ENCODE results near the gene HKDC1. TPM values are rescaled to one million over a fixed set of nuclear protein-coding genes. Genes with fewer than 3 reads are reported as not detected.

HKDC1 gene
- total and polyA plus RNA-seq, 4 donors = 0.53 to 20.0 (median 5.2) TPM

- TF ChIP-seq HNF4G (IDR thresholded peaks at IDR 0.05) = no peak
- TF ChIP-seq, protein P1, sequence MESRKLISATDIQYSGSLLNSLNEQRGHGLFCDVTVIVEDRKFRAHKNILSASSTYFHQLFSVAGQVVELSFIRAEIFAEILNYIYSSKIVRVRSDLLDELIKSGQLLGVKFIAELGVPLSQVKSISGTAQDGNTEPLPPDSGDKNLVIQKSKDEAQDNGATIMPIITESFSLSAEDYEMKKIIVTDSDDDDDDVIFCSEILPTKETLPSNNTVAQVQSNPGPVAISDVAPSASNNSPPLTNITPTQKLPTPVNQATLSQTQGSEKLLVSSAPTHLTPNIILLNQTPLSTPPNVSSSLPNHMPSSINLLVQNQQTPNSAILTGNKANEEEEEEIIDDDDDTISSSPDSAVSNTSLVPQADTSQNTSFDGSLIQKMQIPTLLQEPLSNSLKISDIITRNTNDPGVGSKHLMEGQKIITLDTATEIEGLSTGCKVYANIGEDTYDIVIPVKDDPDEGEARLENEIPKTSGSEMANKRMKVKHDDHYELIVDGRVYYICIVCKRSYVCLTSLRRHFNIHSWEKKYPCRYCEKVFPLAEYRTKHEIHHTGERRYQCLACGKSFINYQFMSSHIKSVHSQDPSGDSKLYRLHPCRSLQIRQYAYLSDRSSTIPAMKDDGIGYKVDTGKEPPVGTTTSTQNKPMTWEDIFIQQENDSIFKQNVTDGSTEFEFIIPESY (IDR thresholded peaks at IDR 0.05) = no peak
- no peak for TF ChIP-seq TAF1 (conservative IDR thresholded peaks at IDR 0.05)
- no peak for TF ChIP-seq EGR1 (IDR thresholded peaks at IDR 0.05; ENCODE audit: low read depth in 2 of 2)
- no peak for TF ChIP-seq GABPA (IDR thresholded peaks at IDR 0.05 in 1 of 2, conservative IDR thresholded peaks at IDR 0.05 in 1 of 2)
These were observed 25.9 kb downstream of the HKDC1 start for GRCh38 chr10:69246036-69246435.

DNA sequence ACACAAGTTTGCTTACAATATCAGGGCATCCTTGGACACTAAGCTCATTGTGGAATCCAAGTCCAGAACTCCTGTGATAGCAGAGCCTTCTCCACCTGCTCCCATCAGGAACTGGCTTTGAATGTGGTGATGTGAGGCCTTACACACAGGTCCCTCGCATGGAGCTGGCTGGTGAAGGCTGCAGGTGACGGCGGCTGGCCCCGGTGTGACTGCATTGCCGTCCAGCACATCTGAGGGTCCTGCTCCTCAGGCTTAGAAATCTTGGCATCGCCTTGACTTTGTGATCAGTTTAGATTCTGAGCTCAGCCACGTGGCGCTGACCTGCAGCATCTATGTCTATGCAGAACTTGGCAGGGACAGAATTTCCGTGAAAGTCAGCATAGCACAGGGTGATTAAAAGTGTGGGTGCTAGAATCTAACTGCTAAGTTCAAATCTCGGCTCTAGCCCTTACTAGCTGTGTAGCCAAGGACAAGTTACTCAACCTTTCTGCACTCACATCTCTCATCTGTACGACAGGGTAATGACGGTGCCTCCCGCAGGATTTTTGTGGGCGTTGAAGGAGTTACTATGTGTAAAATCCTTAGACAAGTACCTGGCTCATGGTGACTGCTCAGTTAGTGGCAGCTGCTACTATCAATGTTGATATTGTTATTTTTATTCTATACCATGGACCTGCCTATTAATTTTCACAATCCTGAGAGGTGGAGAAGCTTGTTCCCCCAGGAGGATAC lies 26.6 kb downstream of the HKDC1 start:
- no peak overlapping the region for H3K27ac ChIP-seq (ENCODE audit: low read depth in 1 of 2, low read length in 2 of 2)
- 90% methylated on average over 14 of the region's 14 CpGs for WGBS
- no peaks in the 10 kb centered on the region for H3K36me3 ChIP-seq (ENCODE audit: control insufficient read depth in 4 of 4, insufficient read depth in 3 of 4, low read depth in 1 of 4, low read length in 3 of 4)
- TF ChIP-seq, protein P1 (IDR thresholded peaks at IDR 0.05) = no peak
- TF ChIP-seq FOXA1 (IDR thresholded peaks at IDR 0.05) = no peak
- no peak for TF ChIP-seq REST (IDR thresholded peaks at IDR 0.05)
- no peak for TF ChIP-seq HNF4A (conservative IDR thresholded peaks at IDR 0.05)
- TF ChIP-seq HNF4G (IDR thresholded peaks at IDR 0.05) = no peak
- no peak for TF ChIP-seq RXRA (IDR thresholded peaks at IDR 0.05)
- TF ChIP-seq FOXA2 (IDR thresholded peaks at IDR 0.05) = no peak
- TF ChIP-seq YY1 (IDR thresholded peaks at IDR 0.05) = no peak
- no peak for TF ChIP-seq TAF1 (conservative IDR thresholded peaks at IDR 0.05)
- TF ChIP-seq EGR1 (IDR thresholded peaks at IDR 0.05; ENCODE audit: low read depth in 2 of 2) = no peak
- H3K4me3 ChIP-seq (ENCODE audit: low read depth in 1 of 3, low read length in 3 of 3) = no peak overlapping the region
- no peak for DNase-seq (ENCODE audit: low spot score)
- H3K4me1 ChIP-seq (ENCODE audit: control insufficient read depth in 4 of 4, insufficient read depth in 4 of 4, low read length in 3 of 4) = no peaks in the 10 kb centered on the region
- no peaks in the 10 kb centered on the region for H3K27me3 ChIP-seq (ENCODE audit: control insufficient read depth in 4 of 4, insufficient read depth in 4 of 4, low read length in 3 of 4)
- no peak overlapping the region for H3K9ac ChIP-seq (ENCODE audit: low read depth in 1 of 2, low read length in 2 of 2)
- H3K9me3 ChIP-seq (ENCODE audit: control insufficient read depth in 4 of 4, low read length in 3 of 4) = no peaks in the 10 kb centered on the region

More at GRCh38 chr10:69246036-69246435, 25.9 kb downstream of the HKDC1 start:
- no peaks in the 10 kb centered on the region for H3K4me1 ChIP-seq (ENCODE audit: control insufficient read depth in 4 of 4, insufficient read depth in 4 of 4, low read length in 3 of 4)
- no peak overlapping the region for H3K9ac ChIP-seq (ENCODE audit: low read depth in 1 of 2, low read length in 2 of 2)
- H3K36me3 ChIP-seq (ENCODE audit: control insufficient read depth in 4 of 4, insufficient read depth in 3 of 4, low read depth in 1 of 4, low read length in 3 of 4) = no peaks in the 10 kb centered on the region
- WGBS = 95% methylated on average over 5 of the region's 5 CpGs
- no peak for DNase-seq (ENCODE audit: low spot score)
- no peak overlapping the region for H3K27ac ChIP-seq (ENCODE audit: low read depth in 1 of 2, low read length in 2 of 2)
- H3K4me3 ChIP-seq (ENCODE audit: low read depth in 1 of 3, low read length in 3 of 3) = no peak overlapping the region
- no peaks in the 10 kb centered on the region for H3K9me3 ChIP-seq (ENCODE audit: control insufficient read depth in 4 of 4, low read length in 3 of 4)
- no peaks in the 10 kb centered on the region for H3K27me3 ChIP-seq (ENCODE audit: control insufficient read depth in 4 of 4, insufficient read depth in 4 of 4, low read length in 3 of 4)
